HepG2 (cell line): ENCODE data around the gene KMT2A. TPM values are rescaled to one million over a fixed set of nuclear protein-coding genes. Genes with fewer than 3 reads are reported as not detected.

Experiments used
- ADNP ChIP-seq: sonication (generic); formaldehyde crosslinking; IDR thresholded peaks from 2 replicates; pipeline ENCODE4 v1.4.0; 2020; ENCODE audit warnings: missing genetic modification reagents
- CEBPB ChIP-seq: IDR thresholded peaks from 2 replicates; pipeline ENCODE4 v1.6.1; 2011; ENCODE audit warnings: low read depth, low read length, improper control_type of control experiment, borderline replicate concordance
- FOSL1 ChIP-seq: sonication (generic); formaldehyde crosslinking; IDR thresholded peaks from 2 replicates; pipeline ENCODE4 v1.9.0; 2021; ENCODE audit warnings: missing genetic modification reagents, borderline replicate concordance
- IKZF4 ChIP-seq: sonication (generic); formaldehyde crosslinking; IDR thresholded peaks from 2 replicates; pipeline ENCODE4 v1.5.1; 2020; ENCODE audit warnings: borderline replicate concordance, mild to moderate bottlenecking, low read depth, missing genetic modification reagents; ENCODE audit errors: not compliant biosample characterization
- RARA ChIP-seq: IDR thresholded peaks from 2 replicates; pipeline ENCODE4 v1.6.1; 2016; ENCODE audit warnings: missing genetic modification reagents, missing compliant biosample characterization
- RBM39 ChIP-seq: fragments of 200-400 bp; formaldehyde crosslinking; IDR thresholded peaks from one replicate; pipeline ENCODE4 v1.6.1; 2018; ENCODE audit warnings: antibody characterized with exemption, mild to moderate bottlenecking, low read depth, low read length; ENCODE audit not compliant: poor library complexity, severe bottlenecking
- REPIN1 ChIP-seq: sonication (generic); formaldehyde crosslinking; IDR thresholded peaks from 2 replicates; pipeline ENCODE4 v1.8.0; 2022; ENCODE audit warnings: missing genetic modification reagents, low read depth, mild to moderate bottlenecking, borderline replicate concordance
- REXO4 ChIP-seq: sonication (generic); formaldehyde crosslinking; IDR thresholded peaks from 2 replicates; pipeline ENCODE4 v1.8.0; 2022; ENCODE audit warnings: missing genetic modification reagents, mild to moderate bottlenecking, borderline replicate concordance
- RFXAP ChIP-seq: sonication (generic); formaldehyde crosslinking; IDR thresholded peaks from 2 replicates; pipeline ENCODE4 v1.4.0; 2020; ENCODE audit warnings: missing genetic modification reagents, borderline replicate concordance
- SP140L ChIP-seq: sonication (generic); formaldehyde crosslinking; IDR thresholded peaks from 2 replicates; pipeline ENCODE4 v1.4.0; 2020; ENCODE audit warnings: missing genetic modification reagents, borderline replicate concordance
- SP2 ChIP-seq: sonication (generic); formaldehyde crosslinking; IDR thresholded peaks from 2 replicates; pipeline ENCODE4 v1.5.1; 2020; ENCODE audit warnings: mild to moderate bottlenecking, missing genetic modification reagents
- ZBTB7B ChIP-seq: sonication (generic); formaldehyde crosslinking; IDR thresholded peaks from 2 replicates; pipeline ENCODE4 v1.4.0; 2020; ENCODE audit warnings: missing genetic modification reagents
- ZFP36 ChIP-seq: fragments of 150-350 bp; IDR thresholded peaks from 2 replicates; pipeline ENCODE4 v1.6.1; 2018; ENCODE audit warnings: borderline replicate concordance, low read length, low read depth; ENCODE audit not compliant: partially characterized antibody
- ZNF280B ChIP-seq: sonication (generic); formaldehyde crosslinking; IDR thresholded peaks from 2 replicates; pipeline ENCODE4 v1.5.0; 2020; ENCODE audit warnings: missing genetic modification reagents, mild to moderate bottlenecking, borderline replicate concordance
- ZNF333 ChIP-seq: sonication (generic); formaldehyde crosslinking; IDR thresholded peaks from 2 replicates; pipeline ENCODE4 v1.4.0; 2020; ENCODE audit warnings: mild to moderate bottlenecking, missing genetic modification reagents, borderline replicate concordance
- ZNF724P ChIP-seq: sonication (generic); formaldehyde crosslinking; IDR thresholded peaks from 2 replicates; pipeline ENCODE4 v1.8.0; 2022; ENCODE audit warnings: missing genetic modification reagents, borderline replicate concordance
- polyA plus RNA-seq, 8 experiments: library from polyadenylated mRNA; depleted of rRNA in 3 of 8; stranded (reverse) in 7 of 8; unstranded in 1 of 8; fragments of >200 nt; fragmentation: Illumina TruSeq in 4 of 8; extraction: Trizol in 4 of 8; gene quantifications; 2 replicates each; pipeline versions ENCODE4 v1.2.1 to v1.2.3, GENCODE V29; 2011 to 2016; ENCODE audit warnings: low read depth in 4 of 8, missing spikeins in 1 of 8, mixed read lengths in 1 of 8; ENCODE audit not compliant: insufficient read depth in 1 of 8
- total RNA-seq, 5 experiments: library from RNA; depleted of rRNA; stranded (reverse); fragments of >200 nt; fragmentation: Illumina TruSeq; extraction: Trizol; gene quantifications; 2 replicates each; pipeline ENCODE4 v1.2.3, GENCODE V29; 2016; ENCODE audit warnings: low read depth in 1 of 5
- TF ChIP-seq, protein P1 (sequence below): sonication (generic); formaldehyde crosslinking; IDR thresholded peaks from 2 replicates; pipeline ENCODE4 v1.4.0; 2020; ENCODE audit warnings: mild to moderate bottlenecking, missing genetic modification reagents
- TF ChIP-seq, protein P2 (sequence below): sonication (generic); formaldehyde crosslinking; IDR thresholded peaks from 2 replicates; pipeline ENCODE4 v1.4.0; 2020; ENCODE audit warnings: low read depth, mild to moderate bottlenecking, missing genetic modification reagents
- TF ChIP-seq, protein P3 (sequence below): sonication (generic); formaldehyde crosslinking; conservative IDR thresholded peaks from 2 replicates; pipeline ENCODE4 v1.8.1; 2023; ENCODE audit warnings: missing genetic modification reagents
- TF ChIP-seq, protein P4 (sequence below): sonication (generic); formaldehyde crosslinking; IDR thresholded peaks from 2 replicates; pipeline ENCODE4 v1.9.0; 2022; ENCODE audit warnings: missing genetic modification reagents, mild to moderate bottlenecking, borderline replicate concordance

The KMT2A gene
- total and polyA plus RNA-seq, 2 of the 13 experiments (the other 11 are each of a cell fraction or from before 2014, with no cell fraction given), result 12.4 to 20.0 TPM

GRCh38 chr11:118530683-118531596, 94.6 kb downstream of the KMT2A start, which contains the start of gene TMEM25 (continued):
- TF ChIP-seq ZNF333 (CRISPR knock-in tag) (peak; percentile 70; the same call in 1 of the 2 replicates), RBM39 (no peak), ZNF280B (CRISPR knock-in tag) (no peak; the same call in 1 of the 2 replicates), RARA (CRISPR knock-in tag) (no peak), SP140L (CRISPR knock-in tag) (no peak), ZBTB7B (CRISPR knock-in tag) (peak; percentile 78; the same call in 1 of the 2 replicates), IKZF4 (CRISPR knock-in tag) (peak; percentile 31), FOSL1 (CRISPR knock-in tag) (no peak), CEBPB (no peak), ZFP36 (no peak), REXO4 (no peak), REPIN1 (CRISPR knock-in tag) (peak; percentile 44), RFXAP (0 out of 2 replicates have a peak, but pooled peaks have one; percentile 43), SP2 (CRISPR knock-in tag) (no peak), ZNF724P (CRISPR knock-in tag) (0 out of 2 replicates have a peak, but pooled peaks have one; percentile 64), ADNP (CRISPR knock-in tag) (no peak)
- TF ChIP-seq, protein P1, sequence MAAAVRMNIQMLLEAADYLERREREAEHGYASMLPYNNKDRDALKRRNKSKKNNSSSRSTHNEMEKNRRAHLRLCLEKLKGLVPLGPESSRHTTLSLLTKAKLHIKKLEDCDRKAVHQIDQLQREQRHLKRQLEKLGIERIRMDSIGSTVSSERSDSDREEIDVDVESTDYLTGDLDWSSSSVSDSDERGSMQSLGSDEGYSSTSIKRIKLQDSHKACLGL (CRISPR knock-in tag), result peak; percentile 41; the same call in 1 of the 2 replicates
- TF ChIP-seq, protein P2, sequence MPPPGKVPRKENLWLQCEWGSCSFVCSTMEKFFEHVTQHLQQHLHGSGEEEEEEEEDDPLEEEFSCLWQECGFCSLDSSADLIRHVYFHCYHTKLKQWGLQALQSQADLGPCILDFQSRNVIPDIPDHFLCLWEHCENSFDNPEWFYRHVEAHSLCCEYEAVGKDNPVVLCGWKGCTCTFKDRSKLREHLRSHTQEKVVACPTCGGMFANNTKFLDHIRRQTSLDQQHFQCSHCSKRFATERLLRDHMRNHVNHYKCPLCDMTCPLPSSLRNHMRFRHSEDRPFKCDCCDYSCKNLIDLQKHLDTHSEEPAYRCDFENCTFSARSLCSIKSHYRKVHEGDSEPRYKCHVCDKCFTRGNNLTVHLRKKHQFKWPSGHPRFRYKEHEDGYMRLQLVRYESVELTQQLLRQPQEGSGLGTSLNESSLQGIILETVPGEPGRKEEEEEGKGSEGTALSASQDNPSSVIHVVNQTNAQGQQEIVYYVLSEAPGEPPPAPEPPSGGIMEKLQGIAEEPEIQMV, result peak; percentile 88
- TF ChIP-seq, protein P3, sequence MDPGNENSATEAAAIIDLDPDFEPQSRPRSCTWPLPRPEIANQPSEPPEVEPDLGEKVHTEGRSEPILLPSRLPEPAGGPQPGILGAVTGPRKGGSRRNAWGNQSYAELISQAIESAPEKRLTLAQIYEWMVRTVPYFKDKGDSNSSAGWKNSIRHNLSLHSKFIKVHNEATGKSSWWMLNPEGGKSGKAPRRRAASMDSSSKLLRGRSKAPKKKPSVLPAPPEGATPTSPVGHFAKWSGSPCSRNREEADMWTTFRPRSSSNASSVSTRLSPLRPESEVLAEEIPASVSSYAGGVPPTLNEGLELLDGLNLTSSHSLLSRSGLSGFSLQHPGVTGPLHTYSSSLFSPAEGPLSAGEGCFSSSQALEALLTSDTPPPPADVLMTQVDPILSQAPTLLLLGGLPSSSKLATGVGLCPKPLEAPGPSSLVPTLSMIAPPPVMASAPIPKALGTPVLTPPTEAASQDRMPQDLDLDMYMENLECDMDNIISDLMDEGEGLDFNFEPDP (CRISPR knock-in tag), result no peak
- TF ChIP-seq, protein P4, sequence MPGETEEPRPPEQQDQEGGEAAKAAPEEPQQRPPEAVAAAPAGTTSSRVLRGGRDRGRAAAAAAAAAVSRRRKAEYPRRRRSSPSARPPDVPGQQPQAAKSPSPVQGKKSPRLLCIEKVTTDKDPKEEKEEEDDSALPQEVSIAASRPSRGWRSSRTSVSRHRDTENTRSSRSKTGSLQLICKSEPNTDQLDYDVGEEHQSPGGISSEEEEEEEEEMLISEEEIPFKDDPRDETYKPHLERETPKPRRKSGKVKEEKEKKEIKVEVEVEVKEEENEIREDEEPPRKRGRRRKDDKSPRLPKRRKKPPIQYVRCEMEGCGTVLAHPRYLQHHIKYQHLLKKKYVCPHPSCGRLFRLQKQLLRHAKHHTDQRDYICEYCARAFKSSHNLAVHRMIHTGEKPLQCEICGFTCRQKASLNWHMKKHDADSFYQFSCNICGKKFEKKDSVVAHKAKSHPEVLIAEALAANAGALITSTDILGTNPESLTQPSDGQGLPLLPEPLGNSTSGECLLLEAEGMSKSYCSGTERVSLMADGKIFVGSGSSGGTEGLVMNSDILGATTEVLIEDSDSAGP (CRISPR knock-in tag), result peak; percentile 79; the same call in 1 of the 2 replicates
